H9 (cell line): ENCODE results near the gene KCNIP4. TPM values are rescaled to one million over a fixed set of nuclear protein-coding genes. Genes with fewer than 3 reads are reported as not detected.

Experiments
- DNase-seq: peaks from one replicate; pipeline ENCODE4 v3.0.0-alpha.2; 2017
- H2AFZ ChIP-seq: one replicate; pipeline ENCODE4 v1.6.1; 2013; ENCODE audit warnings: mild to moderate bottlenecking, low read length, control low read depth, moderate library complexity
- H2AK5ac ChIP-seq: 2 replicates; pipeline ENCODE4 v1.6.1; 2013; ENCODE audit warnings: low read length, control low read depth, mixed read lengths; ENCODE audit not compliant: insufficient read length
- H2BK120ac ChIP-seq: one replicate; pipeline ENCODE4 v1.6.1; 2013; ENCODE audit warnings: low read depth, mild to moderate bottlenecking, low read length, control low read depth, inconsistent platforms; ENCODE audit not compliant: poor library complexity, severe bottlenecking
- H2BK12ac ChIP-seq: 2 replicates; pipeline ENCODE4 v1.6.1; 2013; ENCODE audit warnings: low read length, control low read depth, mixed read lengths, low read depth; ENCODE audit not compliant: insufficient read length
- H2BK15ac ChIP-seq: 2 replicates; pipeline ENCODE4 v1.6.1; 2013; ENCODE audit warnings: low read depth, low read length, control low read depth
- H2BK20ac ChIP-seq: one replicate; pipeline ENCODE4 v1.6.1; 2013; ENCODE audit warnings: low read depth, mild to moderate bottlenecking, low read length, control low read depth, inconsistent platforms; ENCODE audit not compliant: poor library complexity, severe bottlenecking
- H2BK5ac ChIP-seq: 2 replicates; pipeline ENCODE4 v1.6.1; 2013; ENCODE audit warnings: low read length, control low read depth, mixed read lengths; ENCODE audit not compliant: insufficient read length
- H3K14ac ChIP-seq: 2 replicates; pipeline ENCODE4 v1.6.1; 2013; ENCODE audit warnings: low read length, control low read depth; ENCODE audit not compliant: insufficient read depth
- H3K18ac ChIP-seq: 2 replicates; pipeline ENCODE4 v1.6.1; 2013; ENCODE audit warnings: low read depth, mild to moderate bottlenecking, mixed read lengths, low read length, control low read depth; ENCODE audit not compliant: insufficient read length
- H3K23ac ChIP-seq: 2 replicates; pipeline ENCODE4 v1.6.1; 2013; ENCODE audit warnings: low read length, control low read depth, mixed read lengths, low read depth; ENCODE audit not compliant: insufficient read length
- H3K23me2 ChIP-seq: 2 replicates; pipeline ENCODE4 v1.6.1; 2013; ENCODE audit warnings: low read depth, mild to moderate bottlenecking, mixed read lengths, low read length, control low read depth; ENCODE audit not compliant: insufficient read length, poor library complexity, severe bottlenecking
- H3K27ac ChIP-seq: 2 replicates; pipeline ENCODE4 v1.5.1; 2013; ENCODE audit warnings: low read length, control low read depth, mixed read lengths, low read depth; ENCODE audit not compliant: insufficient read length
- H3K27me3 ChIP-seq: 2 replicates; pipeline ENCODE4 v1.6.1; 2013; ENCODE audit warnings: low read length, control low read depth, inconsistent platforms; ENCODE audit not compliant: insufficient read depth
- H3K4ac ChIP-seq: 2 replicates; pipeline ENCODE4 v1.6.1; 2013; ENCODE audit warnings: low read depth, mild to moderate bottlenecking, control low read depth, inconsistent platforms, low read length, moderate library complexity
- H3K4me1 ChIP-seq: 2 replicates; pipeline ENCODE4 v1.6.1; 2013; ENCODE audit warnings: low read length, control low read depth, inconsistent platforms; ENCODE audit not compliant: insufficient read depth
- H3K4me2 ChIP-seq: 2 replicates; pipeline ENCODE4 v1.6.1; 2013; ENCODE audit warnings: low read length, control low read depth, mixed read lengths; ENCODE audit not compliant: insufficient read length, insufficient read depth
- H3K56ac ChIP-seq: 2 replicates; pipeline ENCODE4 v1.6.1; 2013; ENCODE audit warnings: low read depth, mild to moderate bottlenecking, mixed read lengths, low read length, control low read depth; ENCODE audit not compliant: insufficient read length
- H3K79me1 ChIP-seq: 2 replicates; pipeline ENCODE4 v1.6.1; 2013; ENCODE audit warnings: low read depth, mild to moderate bottlenecking, moderate library complexity, low read length, control low read depth, inconsistent platforms; ENCODE audit not compliant: insufficient read depth, poor library complexity, severe bottlenecking
- H3K79me2 ChIP-seq: 2 replicates; pipeline ENCODE4 v1.6.1; 2013; ENCODE audit warnings: low read length, control low read depth, inconsistent platforms; ENCODE audit not compliant: insufficient read depth
- H3K9ac ChIP-seq: 2 replicates; pipeline ENCODE4 v1.6.1; 2013; ENCODE audit warnings: low read length, control low read depth, mixed read lengths; ENCODE audit not compliant: insufficient read length; ENCODE audit errors: extremely low read depth
- H3K9me3 ChIP-seq: one replicate; pipeline ENCODE4 v1.6.1; 2013; ENCODE audit warnings: low read depth, low read length, inconsistent platforms; ENCODE audit not compliant: control insufficient read depth
- H3T11ph ChIP-seq: one replicate; pipeline ENCODE4 v1.6.1; 2013; ENCODE audit warnings: mild to moderate bottlenecking, low read length, control low read depth, inconsistent platforms
- H4K20me1 ChIP-seq: one replicate; pipeline ENCODE4 v1.6.1; 2013; ENCODE audit not compliant: control insufficient read depth, insufficient read length, insufficient read depth
- H4K5ac ChIP-seq: 2 replicates; pipeline ENCODE4 v1.6.1; 2013; ENCODE audit warnings: low read depth, mild to moderate bottlenecking, mixed read lengths, low read length, control low read depth; ENCODE audit not compliant: insufficient read length
- H4K8ac ChIP-seq: replicated peaks from 2 replicates; pipeline ENCODE4 v1.6.1; 2013; ENCODE audit warnings: low read length, control low read depth, mixed read lengths, low read depth; ENCODE audit not compliant: insufficient read length
- H4K91ac ChIP-seq: 2 replicates; pipeline ENCODE4 v1.6.1; 2013; ENCODE audit warnings: low read depth, mild to moderate bottlenecking, moderate library complexity, mixed read lengths, low read length, control low read depth; ENCODE audit not compliant: insufficient read length
- H3K27ac Mint-ChIP-seq, 3 experiments: 2 replicates in 2 of 3; 3 replicates in 1 of 3; pipeline ENCODE4 v1.8.0; 2020 to 2021; ENCODE audit warnings: mixed read lengths in 3 of 3, mild to moderate bottlenecking in 1 of 3, moderate library complexity in 1 of 3
- H3K27me3 Mint-ChIP-seq: 2 replicates; pipeline ENCODE4 v1.8.0; 2021; ENCODE audit warnings: low read depth, mild to moderate bottlenecking, moderate library complexity, mixed read lengths
- H3K36me3 Mint-ChIP-seq, 3 experiments: 2 replicates in 2 of 3; 3 replicates in 1 of 3; pipeline ENCODE4 v1.8.0; 2020 to 2021; ENCODE audit warnings: low read depth in 3 of 3, mixed read lengths in 3 of 3; ENCODE audit not compliant: insufficient read depth in 1 of 3
- H3K4me1 Mint-ChIP-seq, 2 experiments: 2 replicates each; pipeline ENCODE4 v1.8.0; 2020; ENCODE audit warnings: mixed read lengths in 2 of 2
- H3K4me3 Mint-ChIP-seq, 2 experiments: 2 replicates in 1 of 2; 3 replicates in 1 of 2; pipeline ENCODE4 v1.8.0; 2020 to 2021; ENCODE audit warnings: mild to moderate bottlenecking in 2 of 2, mixed read lengths in 2 of 2, moderate library complexity in 1 of 2
- H3K9me3 Mint-ChIP-seq, 2 experiments: 2 replicates in 1 of 2; 3 replicates in 1 of 2; pipeline ENCODE4 v1.8.0; 2020; ENCODE audit warnings: mild to moderate bottlenecking in 2 of 2, mixed read lengths in 2 of 2, moderate library complexity in 1 of 2
- WGBS: extraction: QIAGEN DNeasy Blood & Tissue Kit; methylation state at CpG from one replicate; pipeline ENCODE4 v1.1.7; 2013; ENCODE audit warnings: missing lambda C conversion rate, low lambda C conversion rate, mixed read lengths; ENCODE audit not compliant: insufficient read length; ENCODE audit errors: extremely low coverage; 5-methylcytosine and 5-hydroxymethylcytosine counted together
- total RNA-seq: library from RNA; stranded (reverse); gene quantifications from 2 replicates; pipeline ENCODE4 v1.2.1, GENCODE V29; 2021
- TF ChIP-seq, protein P1 (sequence below): fragments of 200-600 bp; sonication (generic); conservative IDR thresholded peaks from 3 replicates; pipeline ENCODE4 v1.8.0; 2021; ENCODE audit warnings: antibody characterized with exemption, mild to moderate bottlenecking

Gene KCNIP4
- total RNA-seq, 1 experiment from 2014 or later = not detected

DNA sequence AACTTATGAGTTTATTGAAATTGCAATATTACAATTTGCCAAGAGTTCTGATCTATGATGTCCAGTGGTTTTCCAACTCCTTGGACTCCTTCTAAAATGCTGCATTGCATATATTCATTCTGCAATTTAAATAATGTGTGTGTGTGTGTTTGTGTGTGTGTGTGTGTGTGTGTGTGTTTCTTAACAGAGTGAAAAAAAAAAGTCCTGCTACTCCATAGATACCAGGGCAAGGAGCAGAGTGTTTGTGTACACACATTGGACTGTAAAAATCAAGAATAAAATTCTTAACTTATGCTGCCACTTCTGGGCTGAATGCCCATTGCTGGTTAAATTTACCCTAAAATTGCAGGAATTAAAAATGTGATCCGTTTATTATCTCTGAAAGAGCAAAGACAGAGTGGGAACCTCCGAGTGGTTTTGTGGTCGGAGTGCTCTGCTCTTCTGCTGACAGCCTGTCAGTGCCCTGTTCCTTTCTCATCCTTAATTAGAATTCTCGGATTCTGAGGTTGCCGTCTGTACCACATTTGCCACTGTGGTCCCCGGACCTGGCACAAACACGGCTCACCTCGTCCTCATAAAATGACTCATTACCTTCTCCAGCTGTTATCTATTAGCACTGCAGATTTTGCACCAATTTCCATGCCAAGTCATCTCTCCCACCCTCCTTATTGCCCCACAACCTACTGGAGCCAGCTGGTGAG lies 355.5 kb downstream of the KCNIP4 start:
- Histone ChIP-seq H3K18ac (no peak overlapping the region), H3K23ac (no peak overlapping the region), H2BK20ac (no peak overlapping the region), H3K9me3 (no peaks in the 10 kb centered on the region), H3K4me2 (no peak overlapping the region), H4K5ac (no peak overlapping the region), H2BK12ac (no peak overlapping the region), H2AK5ac (no peak overlapping the region), H3K14ac (no peak overlapping the region), H2BK5ac (no peak overlapping the region), H2AFZ (no peak overlapping the region), H4K8ac (no peak overlapping the region), H3K4me1 (peaks cover 8% of the 10 kb centered on the region; the same call in 1 of the 2 replicates), H3K23me2 (no peaks in the 10 kb centered on the region), H3K27ac (no peak overlapping the region), H3K27me3 (no peaks in the 10 kb centered on the region), H3K4ac (no peak overlapping the region), H3K79me1 (no peaks in the 10 kb centered on the region), H2BK120ac (no peak overlapping the region), H2BK15ac (no peak overlapping the region), H4K91ac (no peak overlapping the region), H3K79me2 (no peaks in the 10 kb centered on the region), H3K9ac (no peak overlapping the region), H3K56ac (no peak overlapping the region), H4K20me1 (no peaks in the 10 kb centered on the region), H3T11ph (no peak overlapping the region)
- TF ChIP-seq, protein P1, sequence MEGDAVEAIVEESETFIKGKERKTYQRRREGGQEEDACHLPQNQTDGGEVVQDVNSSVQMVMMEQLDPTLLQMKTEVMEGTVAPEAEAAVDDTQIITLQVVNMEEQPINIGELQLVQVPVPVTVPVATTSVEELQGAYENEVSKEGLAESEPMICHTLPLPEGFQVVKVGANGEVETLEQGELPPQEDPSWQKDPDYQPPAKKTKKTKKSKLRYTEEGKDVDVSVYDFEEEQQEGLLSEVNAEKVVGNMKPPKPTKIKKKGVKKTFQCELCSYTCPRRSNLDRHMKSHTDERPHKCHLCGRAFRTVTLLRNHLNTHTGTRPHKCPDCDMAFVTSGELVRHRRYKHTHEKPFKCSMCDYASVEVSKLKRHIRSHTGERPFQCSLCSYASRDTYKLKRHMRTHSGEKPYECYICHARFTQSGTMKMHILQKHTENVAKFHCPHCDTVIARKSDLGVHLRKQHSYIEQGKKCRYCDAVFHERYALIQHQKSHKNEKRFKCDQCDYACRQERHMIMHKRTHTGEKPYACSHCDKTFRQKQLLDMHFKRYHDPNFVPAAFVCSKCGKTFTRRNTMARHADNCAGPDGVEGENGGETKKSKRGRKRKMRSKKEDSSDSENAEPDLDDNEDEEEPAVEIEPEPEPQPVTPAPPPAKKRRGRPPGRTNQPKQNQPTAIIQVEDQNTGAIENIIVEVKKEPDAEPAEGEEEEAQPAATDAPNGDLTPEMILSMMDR = no peak
- Mint-ChIP-seq H3K4me3 (no peak overlapping the region), H3K27me3 (no peaks in the 10 kb centered on the region), H3K4me1 (peaks cover 34 to 53% of the 10 kb centered on the region in 2 experiments), H3K27ac (0 out of 7 replicates have a peak overlapping the region, but pooled peaks of 1 of the 3 experiments have one; percentile 11), H3K36me3 (no peaks in the 10 kb centered on the region; a peak in 2 of 7 replicates), H3K9me3 (peaks cover 0 to 3% of the 10 kb centered on the region in 2 experiments; a peak in 2 of 5 replicates)
- DNase-seq = no peak
- no CpG with 5 or more reads among the region's 8 CpGs for WGBS
